NCI-H345 treated with DMSO at 0.1 percent for 48 hours (cell line): Measurements from ENCODE around the gene HK1.

Experiments
- DNase-seq: peaks from one replicate; lab custom pipeline; 2025; ENCODE audit not compliant: unreplicated experiment; lab: John Stamatoyannopoulos, UW

The HK1 gene

DNA sequence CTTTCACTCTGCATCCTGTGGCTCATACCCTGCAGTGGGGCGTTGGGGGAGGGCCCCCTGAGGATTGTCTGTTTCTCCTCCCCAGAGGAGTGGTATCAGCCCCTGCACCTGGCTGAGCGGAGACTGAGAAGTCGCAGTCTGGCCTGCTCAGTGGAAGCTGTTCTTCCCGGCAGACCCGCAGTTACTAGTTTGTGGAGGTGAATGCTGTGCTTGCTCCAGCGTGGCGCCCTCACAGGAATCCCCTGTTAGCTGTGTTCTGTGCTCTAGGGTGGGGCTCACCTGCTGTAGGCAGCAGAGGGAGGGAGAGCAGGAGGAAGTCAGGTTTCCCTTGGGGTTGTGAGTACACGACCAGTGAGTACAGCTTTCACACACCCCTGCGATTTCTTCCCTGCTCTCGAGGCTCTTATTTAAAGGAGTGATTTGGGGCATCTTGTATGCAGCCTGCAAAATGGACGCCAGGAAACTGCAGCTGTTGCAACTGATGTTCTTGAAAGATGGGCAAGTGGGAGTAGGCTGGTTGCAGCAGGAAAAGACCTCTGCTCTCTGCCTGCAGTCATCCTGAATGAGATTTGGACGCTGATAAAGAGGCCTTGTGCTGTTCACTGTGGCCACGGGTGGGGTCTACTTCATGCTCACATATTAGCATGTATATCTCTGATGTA, 66.4 kb downstream of the HK1 start:
- DNase-seq, result no peak

DNA sequence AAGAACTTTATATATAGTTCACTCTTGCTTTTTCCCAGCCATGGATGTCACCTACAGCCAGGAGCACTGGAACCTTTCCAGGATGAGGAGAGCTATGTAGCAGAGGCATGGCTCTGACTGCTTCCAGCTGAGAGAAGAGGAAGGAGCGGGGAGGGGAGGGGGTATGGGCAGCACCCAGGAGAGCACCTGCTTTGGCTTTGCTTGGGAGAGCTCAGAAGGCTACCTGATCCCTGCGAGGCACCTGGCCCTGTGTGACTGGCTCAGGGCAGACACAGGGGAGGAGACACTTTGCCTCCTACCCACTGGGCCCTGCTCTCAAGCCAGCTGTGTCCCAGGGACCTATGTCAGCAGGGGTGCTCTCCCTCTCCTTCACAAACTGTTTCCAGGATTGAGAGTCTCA, 67.1 kb downstream of the HK1 start:
- DNase-seq, result peak; percentile 51

- DNase-seq, result no peak
Observed at GRCh38 chr10:69345890-69346474, 67.7 kb downstream of the HK1 start.

DNA sequence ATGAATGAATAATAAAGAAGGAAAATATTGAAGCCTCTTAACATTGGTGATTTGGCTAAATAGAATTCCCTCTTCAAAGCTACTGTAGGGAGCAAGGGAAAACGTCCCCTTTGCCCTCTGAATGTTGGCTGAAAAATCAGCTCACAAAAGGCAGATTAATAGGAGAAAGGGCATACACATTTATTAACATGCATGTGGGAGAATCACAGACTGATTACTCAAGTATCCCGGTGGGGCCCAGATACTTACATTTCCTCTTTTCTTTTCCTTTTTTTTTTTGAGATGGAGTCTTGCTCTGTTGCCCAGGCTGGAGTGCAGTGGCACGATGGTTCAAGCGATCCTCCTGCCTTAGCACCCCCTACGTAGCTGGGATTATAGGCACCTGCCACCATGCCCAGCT, 68.5 kb downstream of the HK1 start:
- DNase-seq, result no peak

DNA sequence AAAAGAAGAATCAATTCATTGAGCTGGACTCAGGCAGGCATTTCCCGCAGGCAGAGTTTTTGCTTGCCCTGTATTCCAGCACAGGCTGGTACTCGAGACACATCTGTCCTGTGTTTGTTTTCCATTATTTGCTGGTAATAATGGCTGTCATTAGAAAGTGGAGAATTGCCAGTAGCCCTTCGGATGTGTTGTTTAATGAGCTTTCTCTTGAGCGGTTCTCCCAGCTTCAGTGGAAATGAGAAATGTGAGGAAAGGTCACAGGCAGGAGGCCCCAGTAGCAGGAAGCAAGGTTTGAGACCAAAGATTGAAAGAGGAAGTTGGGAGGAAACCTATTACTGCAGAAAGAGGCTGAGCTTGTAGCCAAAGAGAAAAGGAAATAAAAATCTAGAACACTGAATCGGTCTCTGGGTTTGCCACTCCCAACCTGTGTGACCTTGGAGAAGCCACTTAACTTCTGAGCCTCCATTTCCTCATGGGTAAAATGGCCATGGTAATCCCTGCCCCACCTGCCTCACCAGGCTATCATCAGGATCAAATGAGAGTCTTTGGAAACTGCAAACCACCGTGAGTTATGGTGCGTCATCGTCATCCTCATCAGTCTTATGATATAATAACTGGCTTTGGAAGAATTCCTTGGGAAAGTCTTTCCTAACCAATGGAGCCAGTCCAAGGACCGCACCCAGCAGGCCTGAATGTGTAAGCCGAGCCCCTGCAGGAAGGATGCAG, 70.7 kb downstream of the HK1 start:
- DNase-seq, result no peak

DNA sequence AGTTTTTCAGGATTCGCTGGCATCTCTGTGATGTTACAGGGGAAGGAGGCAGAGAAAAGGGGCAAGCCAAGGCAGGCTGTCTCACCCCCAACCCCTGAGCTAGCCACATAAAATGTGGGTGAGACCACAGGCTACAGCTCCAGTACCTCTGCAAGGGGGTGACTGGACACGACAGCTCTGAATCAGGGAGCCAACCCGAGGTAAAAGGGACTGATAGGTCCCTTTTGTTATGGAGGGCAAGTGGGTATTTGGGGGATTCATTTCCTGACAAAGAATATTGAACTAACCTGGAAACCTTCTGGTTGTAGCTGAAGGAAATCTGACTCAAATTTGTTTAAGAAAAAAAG, 71.2 kb downstream of the HK1 start:
- DNase-seq, result no peak

DNA sequence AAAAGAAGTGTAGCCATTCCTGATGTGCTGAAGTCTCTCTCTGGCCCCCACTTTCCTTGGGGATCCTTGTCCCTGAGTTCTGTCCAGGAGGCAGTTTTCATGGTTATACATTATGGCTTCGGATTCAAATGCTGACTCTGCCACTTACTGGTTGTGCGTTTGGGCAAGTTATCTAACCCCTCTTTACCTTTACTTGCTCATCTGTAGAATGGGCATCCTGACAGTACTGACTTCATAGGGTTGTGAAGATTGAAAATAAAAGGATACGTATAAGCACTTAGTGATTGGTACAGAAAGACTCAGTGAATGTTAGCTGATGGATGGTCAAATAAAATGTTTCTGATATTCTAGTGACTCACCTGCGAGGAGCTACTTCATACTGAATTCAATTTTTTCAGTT, 73.3 kb downstream of the HK1 start:
- no peak for DNase-seq

GRCh38 chr10:69352569-69353264, 74.4 kb downstream of the HK1 start:
- DNase-seq, result no peak

DNA sequence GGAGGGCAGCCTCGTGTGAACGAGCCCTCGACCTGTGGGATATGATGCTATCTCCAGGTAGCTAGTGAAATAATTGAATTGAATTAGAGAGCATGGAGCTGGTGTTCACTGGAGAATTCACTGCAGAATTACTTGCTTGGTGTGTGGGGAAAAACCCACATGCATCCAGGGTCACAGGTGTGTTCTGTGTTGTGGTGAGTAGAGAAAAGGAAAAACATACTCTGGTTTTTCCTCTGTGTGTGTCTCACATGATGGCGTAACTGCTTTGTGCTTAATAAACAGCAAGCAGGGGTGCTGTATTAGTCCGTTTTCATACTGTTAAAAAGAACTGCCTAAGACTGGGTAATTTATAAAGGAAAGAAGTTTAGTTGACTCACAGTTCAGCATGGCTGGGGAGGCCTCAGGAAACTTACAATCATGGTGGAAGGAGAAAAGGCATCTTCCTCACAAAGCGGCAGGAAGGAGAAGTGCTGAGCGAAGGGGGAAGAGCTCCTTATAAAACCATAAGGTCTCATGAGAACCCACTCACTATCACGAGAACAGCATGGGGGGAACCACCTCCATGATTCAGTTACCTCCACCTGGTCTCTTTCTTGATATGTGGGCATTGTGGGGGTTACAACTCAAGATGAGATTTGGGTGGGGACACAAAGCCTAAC, 75.8 kb downstream of the HK1 start:
- DNase-seq, result no peak

- DNase-seq, result no peak
Observed at GRCh38 chr10:69356187-69356586, 77.9 kb downstream of the HK1 start.

GRCh38 chr10:69358148-69358795, 80.0 kb downstream of the HK1 start:
- no peak for DNase-seq

DNA sequence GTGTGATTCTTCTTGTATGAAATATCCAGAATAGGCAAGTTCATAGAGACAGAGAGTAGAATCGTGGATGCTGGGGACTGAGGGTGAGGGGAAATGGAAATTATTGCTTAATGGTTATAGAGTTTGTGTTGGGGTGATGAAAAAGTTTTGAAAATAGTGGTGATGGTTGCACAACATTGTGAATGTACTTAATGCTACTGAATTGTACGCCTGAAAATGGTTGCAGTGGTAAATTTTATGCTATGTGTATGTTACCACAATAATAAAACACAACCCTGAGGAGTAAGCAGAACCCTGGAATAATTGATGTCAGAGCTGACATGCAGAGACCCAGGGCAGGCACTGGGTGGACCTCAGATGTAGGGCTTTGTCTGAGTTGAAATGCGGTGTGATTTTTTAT, 80.9 kb downstream of the HK1 start:
- DNase-seq, result no peak

- no peak for DNase-seq
Observed at GRCh38 chr10:69359594-69359993, 81.3 kb downstream of the HK1 start.

DNA sequence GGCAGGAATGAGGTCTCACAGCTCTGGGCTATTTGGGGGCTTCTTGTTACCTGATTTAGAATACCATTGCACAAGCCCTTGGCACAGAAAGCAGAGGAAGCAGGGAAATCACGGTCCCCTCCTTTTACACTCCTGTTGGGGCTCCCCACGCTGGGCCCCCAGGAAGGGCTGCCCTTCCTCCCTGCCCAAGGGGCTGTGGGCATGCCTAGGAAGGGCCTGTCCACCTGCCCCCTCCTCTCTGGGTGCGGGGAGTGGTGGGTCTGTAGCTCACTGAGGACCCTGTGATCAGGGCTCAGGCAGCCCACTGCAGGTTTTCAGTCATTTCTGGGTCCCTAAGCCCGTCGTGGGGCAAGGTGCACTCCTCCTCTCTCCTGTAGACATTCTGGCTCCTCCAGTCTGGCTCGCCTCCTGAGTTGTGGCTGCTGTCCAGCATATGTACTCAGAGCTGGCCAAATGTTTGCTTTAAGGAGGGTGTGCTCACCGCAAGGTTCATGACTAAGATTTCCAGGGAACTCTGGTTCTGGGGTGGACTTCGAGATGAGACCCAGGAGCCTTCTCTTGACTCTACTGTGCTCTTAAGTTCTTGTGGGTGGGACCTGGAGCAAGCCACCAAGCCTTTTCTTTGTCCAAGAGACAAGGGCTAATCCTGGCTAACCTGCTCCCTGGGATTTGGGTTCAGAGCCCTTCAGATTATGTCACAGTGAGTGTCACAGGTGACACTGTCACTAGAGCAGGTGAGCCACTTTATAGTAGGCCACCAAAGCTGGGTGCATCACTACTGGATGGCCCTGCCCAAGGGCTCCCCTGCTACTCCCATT, 82.4 kb downstream of the HK1 start:
- no peak for DNase-seq

DNA sequence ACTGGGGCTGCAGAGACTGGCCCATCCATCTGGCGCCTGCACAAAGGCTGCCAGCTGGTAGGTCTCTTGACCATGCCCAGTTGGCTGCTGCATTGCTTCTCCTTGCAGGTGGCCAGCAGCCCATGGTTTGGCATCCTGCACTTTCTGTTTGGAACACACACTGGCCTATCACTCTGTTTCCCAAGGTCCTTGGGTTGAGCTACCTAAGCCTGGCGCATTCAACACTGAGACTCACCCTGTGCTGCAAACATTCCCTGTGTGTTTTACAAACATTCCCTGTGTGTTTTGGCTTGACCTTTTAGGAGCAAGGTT, 83.0 kb downstream of the HK1 start:
- no peak for DNase-seq

GRCh38 chr10:69362471-69362954, 84.2 kb downstream of the HK1 start:
- no peak for DNase-seq

GRCh38 chr10:69363666-69364065, 85.4 kb downstream of the HK1 start:
- no peak for DNase-seq

GRCh38 chr10:69364232-69364940, 86.1 kb downstream of the HK1 start:
- no peak for DNase-seq

DNA sequence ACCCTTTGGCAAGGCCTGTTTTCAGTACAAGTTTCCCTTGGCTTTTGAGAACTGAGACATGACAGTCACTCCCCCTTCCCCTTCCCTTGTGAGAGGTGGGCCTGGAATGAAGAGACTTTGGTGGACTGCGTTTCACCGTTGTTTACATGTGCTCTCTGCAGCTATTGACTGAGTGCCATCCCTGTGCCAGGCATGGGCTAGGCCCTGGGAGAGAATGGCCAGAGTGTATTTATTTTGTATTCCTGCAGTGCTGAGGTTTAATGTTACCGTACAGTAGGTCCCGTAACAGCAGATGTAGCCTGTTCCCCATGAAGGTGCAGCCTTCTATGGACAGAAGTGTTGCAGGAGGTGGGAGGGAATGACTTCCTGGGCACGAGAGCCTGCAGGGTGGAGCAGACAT, 88.4 kb downstream of the HK1 start:
- DNase-seq, result no peak

DNA sequence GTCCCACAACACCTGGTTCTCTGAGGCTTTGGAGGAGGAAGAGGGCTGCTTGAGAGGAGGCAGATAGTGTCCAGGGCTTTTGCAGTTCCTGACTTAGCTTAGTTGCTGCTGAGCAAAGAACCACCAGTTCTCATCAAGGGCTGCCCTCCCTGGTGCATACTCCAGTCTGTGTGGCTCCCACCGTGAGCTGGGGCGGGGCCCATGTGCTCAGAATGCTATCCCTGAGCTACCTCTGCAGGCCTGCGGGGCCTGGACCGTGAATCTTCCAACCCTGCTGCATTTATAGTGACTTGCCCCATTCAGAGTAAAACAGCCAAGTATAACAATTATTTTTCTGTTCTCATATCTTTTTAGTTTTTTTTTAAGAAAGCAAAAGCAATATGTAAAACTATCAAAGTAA, 89.2 kb downstream of the HK1 start:
- no peak for DNase-seq
